Right hindlimb (tissue), 1 donor: ENCODE results near the gene CRADD.
A peak's percentile ranks its signal among the peaks of the same experiment; 100 is the strongest.
"Not testable (repeated sequence)": the region's sequence is repeated elsewhere in the genome, so short reads cannot be mapped to it uniquely, and the experiment has no call there.

Experiments used
- DNase-seq: peaks from one replicate; pipeline ENCODE4 v3.0.0-alpha.2; 2018

CRADD gene

DNA sequence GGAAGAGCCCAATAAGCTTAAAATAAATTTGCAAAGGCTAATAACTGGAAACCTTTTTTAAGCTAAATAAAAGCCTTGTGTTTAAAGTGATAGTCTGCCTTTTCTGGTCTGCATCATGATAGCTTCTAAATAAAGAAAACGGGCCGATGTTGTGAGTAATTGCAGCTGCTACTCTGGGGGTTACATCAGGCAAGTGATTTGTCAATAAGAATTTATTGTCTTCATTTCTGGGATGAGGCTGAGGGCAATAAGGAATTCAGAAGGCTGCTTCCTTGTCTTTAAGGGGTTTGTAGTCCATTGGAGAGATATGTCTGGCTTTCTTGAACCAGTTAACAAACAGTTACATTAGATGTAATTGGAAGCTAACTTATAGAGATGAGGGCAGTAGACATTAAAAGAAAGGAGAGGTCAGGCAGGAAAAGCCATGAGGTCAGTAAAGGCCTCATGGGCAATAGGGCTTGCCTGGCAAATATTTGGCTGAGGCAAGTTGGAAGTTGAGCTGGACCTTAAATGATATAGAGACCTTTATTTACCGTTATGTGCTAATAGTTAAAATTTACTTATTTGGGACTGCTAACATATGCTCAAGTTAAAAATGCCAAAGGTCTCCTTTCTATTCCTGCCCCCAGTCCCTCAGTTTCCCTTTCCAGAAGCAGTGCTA is 85.0 kb downstream of the CRADD start:
- no peak for DNase-seq

DNA sequence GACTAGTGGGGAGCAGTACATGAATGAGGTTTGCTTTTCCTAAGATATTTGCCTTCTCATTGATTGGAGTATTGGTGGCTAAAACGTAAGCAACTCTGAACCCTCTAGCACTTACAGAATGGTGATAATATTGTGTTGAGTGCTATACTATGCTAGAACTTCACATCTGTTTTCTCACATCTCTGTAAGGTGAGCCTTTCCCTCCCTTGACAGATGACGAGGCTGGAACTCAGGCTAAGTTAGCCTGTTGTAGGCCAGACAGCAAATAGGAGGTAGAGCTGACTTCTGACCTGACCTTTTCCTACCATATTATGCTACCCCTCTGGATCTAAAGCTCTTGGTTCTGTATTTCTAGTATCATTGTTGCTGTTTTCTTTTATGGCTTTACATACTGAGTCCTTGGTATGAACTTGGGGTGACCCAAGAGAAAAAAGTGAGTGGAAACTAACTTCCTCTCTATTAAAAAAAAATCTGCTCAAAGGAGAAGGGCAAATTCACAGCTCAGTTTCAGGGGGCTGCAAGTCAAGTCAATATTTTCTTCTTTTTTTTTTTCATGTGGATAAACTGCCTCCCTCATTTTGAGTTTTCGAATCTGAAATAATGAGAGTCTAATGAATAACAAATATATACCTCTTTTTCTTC is 85.9 kb downstream of the CRADD start:
- no peak for DNase-seq

DNA sequence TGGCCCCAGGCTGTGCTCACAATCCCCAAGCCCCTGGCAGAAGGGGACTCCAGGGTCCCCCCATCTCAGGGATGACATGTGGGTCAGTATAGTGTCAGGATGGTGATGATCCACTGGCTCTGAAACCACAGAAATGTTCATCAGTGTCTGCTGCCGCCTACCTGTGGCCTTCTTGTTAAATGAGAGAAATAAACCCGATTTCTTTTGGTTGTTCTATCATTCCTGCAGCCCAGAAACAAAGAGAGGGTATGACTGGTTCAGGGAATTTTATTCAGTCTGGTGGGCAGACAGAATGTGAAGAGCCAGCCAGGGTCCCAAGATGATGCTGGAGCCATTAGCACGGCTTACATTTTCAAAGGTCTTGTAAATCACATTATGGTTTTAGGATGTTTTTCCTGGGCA is 86.6 kb downstream of the CRADD start:
- DNase-seq: no peak

DNA sequence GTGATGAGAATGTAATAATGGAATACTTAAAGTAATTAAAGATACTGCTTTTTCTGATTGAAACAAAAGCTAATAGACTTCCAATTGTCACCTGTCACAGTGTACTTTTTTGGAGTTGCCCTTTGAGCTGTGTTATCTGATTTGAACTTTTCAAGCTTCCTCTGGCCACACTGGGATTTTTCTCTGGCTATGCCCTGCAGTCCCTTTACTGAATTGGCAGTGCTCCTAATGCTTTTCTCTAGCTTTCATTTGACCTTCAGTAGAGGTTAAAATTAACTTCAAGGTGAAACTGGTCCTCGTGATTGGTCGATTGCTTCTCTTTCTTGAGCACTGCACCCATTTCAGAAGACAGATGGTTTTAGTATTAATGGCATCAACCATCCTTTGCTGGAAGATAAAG is 89.2 kb downstream of the CRADD start:
- DNase-seq: no peak

GRCh38 chr12:93766796-93767523 is 89.8 kb downstream of the CRADD start:
- peak; percentile 68 for DNase-seq

- no peak for DNase-seq
Observed at GRCh38 chr12:93767524-93767863, 90.3 kb downstream of the CRADD start.

GRCh38 chr12:93772003-93772700 is 95.0 kb downstream of the CRADD start:
- DNase-seq: no peak

DNA sequence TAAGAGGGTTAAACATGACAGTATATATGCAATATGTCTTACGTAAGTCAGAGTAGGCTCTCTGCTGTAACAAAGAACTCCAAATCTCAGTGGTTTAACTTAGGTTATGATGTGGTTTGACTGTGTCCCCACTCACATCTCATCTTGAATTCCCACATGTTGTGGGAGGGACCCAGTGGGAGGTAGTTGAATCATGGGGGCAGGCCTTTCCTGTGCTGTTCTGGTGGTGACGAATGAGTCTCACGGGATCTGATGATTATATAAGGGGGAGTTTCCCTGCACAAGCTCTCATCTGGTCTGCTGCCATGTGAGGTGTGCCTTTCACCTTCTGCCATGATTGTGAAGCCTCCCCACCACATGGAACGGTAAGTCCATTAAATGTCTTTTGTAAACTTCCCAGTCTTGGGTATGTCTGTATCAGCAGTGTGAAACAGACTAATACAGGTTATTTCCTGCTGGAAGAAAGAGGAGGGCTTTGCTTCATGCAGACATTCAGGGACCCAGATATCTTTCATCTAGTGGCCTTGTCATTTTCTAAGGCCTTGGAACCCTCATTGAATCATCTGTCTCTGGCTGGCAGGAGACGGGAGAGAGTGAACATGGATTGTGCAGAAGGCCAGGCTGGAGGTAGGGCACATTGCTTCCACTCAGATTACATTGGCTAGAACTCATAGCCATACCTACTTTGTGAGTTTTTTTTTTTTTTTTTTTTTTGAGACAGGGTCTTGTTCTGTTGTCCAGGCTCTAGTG is 96.1 kb downstream of the CRADD start:
- DNase-seq: no peak

DNA sequence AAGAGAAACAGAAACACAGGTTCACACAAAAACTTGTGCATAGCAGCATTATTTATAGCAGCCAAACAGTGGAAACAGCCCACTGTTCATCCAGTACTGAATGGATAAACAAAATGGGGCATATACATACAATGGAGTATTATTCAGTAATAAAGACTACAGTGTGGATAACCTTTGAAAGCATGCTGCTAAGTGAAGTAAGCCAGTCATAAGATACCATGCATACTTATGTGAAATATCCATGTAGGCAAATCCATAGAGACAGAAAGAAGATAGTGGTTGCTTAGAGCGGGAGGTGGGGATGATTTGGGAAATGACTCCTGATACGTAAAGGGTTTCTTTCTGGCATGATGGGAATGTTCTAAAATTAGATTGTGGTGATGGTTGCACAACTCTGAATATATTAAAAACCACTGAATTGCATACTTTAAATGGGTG is 99.4 kb downstream of the CRADD start:
- DNase-seq: no peak

GRCh38 chr12:93777254-93777653 is 100.1 kb downstream of the CRADD start:
- peak; percentile 47 for DNase-seq

- DNase-seq: peak; percentile 67
Observed at GRCh38 chr12:93778306-93778705, 101.1 kb downstream of the CRADD start.

- no peak for DNase-seq
Observed at GRCh38 chr12:93778766-93779165, 101.6 kb downstream of the CRADD start.

GRCh38 chr12:93780101-93780641 is 103.0 kb downstream of the CRADD start:
- DNase-seq: no peak

GRCh38 chr12:93780886-93781285 is 103.7 kb downstream of the CRADD start:
- not testable (repeated sequence) for DNase-seq

DNA sequence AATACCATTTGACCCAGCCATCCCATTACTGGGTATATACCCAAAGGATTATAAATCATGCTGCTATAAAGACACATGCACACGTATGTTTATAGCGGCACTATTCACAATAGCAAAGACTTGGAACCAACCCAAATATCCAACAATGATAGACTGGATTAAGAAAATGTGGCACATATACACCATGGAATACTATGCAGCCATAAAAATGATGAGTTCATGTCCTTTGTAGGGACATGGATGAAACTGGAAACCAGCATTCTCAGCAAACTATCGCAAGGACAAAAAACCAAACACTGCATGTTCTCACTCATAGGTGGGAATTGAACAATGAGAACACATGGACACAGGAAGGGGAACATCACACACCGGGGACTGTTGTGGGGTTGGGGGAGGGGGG is 104.8 kb downstream of the CRADD start:
- DNase-seq: not testable (repeated sequence)

- no peak for DNase-seq
Observed at GRCh38 chr12:93782853-93783252, 105.7 kb downstream of the CRADD start.

DNA sequence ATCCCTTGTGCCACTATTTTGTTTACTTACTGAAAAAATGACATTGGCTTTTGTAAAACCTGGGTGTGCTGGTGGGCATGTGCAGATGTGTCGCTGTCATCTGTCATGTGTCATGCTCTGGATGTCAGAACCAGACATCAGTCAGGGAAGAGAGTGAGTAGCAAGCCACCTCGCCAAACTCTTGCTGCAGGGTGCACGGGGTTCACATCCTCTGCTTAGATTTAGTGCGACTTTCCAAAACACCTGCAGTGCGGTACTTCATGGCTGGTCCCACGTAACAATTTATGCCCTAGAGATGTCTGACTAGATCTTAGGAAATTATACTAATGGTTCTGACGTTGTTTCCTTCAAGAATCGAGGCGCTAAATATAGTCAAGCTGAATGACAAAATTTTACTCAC is 106.7 kb downstream of the CRADD start:
- no peak for DNase-seq

DNA sequence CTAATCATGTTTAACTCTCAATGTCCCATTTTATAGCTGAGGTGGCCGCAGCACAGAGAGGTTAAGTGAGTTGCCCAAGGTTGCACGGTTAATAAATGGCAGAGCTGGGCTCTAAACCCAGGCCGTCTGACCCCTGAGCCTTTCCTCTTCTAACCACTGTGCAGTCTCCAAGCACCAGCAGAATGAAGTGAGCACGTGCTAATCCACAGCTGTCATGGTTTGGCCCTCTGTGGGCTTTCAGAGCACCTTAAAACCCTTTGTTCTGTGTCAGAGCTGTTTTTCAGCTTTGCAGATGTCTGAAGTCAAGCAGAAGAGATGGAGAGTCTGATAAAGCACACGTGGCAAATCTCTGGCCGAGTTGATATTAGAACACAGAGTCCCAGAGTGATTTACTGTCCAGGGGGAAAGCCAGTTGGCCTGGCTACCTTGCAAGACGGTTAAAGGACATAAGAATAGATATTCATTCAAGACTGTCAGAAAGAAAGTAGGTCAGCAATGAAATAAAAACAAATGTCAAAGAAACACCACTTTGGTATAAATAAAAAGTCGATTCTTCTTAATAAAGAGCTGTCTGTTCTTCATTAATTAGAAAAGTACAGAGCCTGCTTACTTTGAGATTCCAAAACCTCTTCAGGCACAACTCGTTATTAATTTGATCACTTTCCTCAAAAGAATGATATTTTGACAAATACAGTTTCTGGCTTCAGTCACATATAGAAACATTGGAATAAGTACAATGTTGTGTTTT is 107.3 kb downstream of the CRADD start:
- DNase-seq: no peak

- no peak for DNase-seq
Observed at GRCh38 chr12:93785249-93786010, 108.3 kb downstream of the CRADD start.

DNA sequence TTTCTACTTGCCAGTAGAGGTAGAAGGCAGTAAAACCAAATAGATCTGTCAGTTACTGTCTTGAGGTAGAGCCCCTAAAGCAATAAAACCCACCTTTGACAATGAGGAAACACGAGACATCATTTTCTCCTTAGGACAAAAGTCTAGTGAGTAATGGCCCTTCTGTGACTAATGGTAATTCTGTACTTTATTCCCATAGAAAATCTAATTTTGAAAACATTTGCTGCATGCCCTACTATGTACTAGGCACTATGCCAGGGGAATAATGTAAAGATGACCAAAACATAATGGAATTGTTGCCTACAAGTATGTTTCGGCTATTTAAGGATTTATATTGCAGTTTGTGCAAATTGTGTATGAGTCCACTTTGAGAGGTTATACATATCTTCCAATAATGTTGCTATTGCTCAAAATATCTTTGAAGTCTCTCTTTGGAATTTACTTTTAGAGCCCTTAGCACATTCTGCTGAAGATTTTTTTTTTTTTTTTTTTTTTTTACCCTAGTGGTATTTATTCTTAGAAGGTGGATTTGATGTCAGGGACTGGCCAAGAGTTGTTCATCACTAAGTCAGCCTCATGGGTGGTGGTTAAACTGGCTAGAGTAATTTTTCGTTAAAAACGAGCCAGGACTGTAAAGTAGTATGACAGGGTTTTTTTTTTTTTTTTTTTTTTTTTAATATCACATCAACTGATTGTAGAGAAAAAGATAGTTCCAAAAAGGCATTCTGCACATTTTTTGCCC is 109.7 kb downstream of the CRADD start:
- DNase-seq: no peak
